ENCODE results near the gene ADAMTS4.

GRCh38 chr1:161206411-161207140, 7.7 kb upstream of the ADAMTS4 start:
- TF ChIP-seq CTCF (IDR thresholded peaks at IDR 0.05) (no peak), ZFX (IDR thresholded peaks at IDR 0.05; ENCODE audit: borderline replicate concordance) (no peak)

Measured in 22Rv1 (cell line).